CD14-positive monocyte (primary cell): Measurements from ENCODE around the gene DDN. TPM values are rescaled to one million over a fixed set of nuclear protein-coding genes. Genes with fewer than 3 reads are reported as not detected.
A peak's percentile ranks its signal among the peaks of the same experiment; 100 is the strongest.

Experiments
- DNase-seq, 3 donors: peaks; one replicate each; pipeline ENCODE4 v3.0.0-alpha.2; 2011 to 2022
- H2AFZ ChIP-seq: 2 replicates; pipeline ENCODE4 v1.6.0; 2012; ENCODE audit warnings: mild to moderate bottlenecking, low read depth, low read length, inconsistent platforms; ENCODE audit not compliant: insufficient read depth, poor library complexity, severe bottlenecking
- H3K27ac ChIP-seq, 2 donors: 1 replicate in 1 of 2; 2 replicates in 1 of 2; pipeline ENCODE4 v1.5.1; 2012 to 2013; ENCODE audit warnings: low read length in 2 of 2, control low read depth in 1 of 2, inconsistent platforms in 1 of 2, low read depth in 1 of 2, mild to moderate bottlenecking in 1 of 2
- H3K27me3 ChIP-seq, 2 donors: one replicate each; pipeline versions ENCODE4 v1.6.0 to v1.6.1; 2011 to 2013; ENCODE audit warnings: low read length in 2 of 2; ENCODE audit not compliant: control insufficient read depth in 2 of 2, insufficient read depth in 2 of 2
- H3K36me3 ChIP-seq, 2 donors: replicated peaks in 1 of 2; 1 replicate in 1 of 2; 2 replicates in 1 of 2; pipeline versions ENCODE4 v1.5.1 to v1.6.1; 2012 to 2013; ENCODE audit warnings: low read length in 2 of 2, control low read depth in 1 of 2, inconsistent platforms in 1 of 2, mild to moderate bottlenecking in 1 of 2; ENCODE audit not compliant: insufficient read depth in 2 of 2, control insufficient read depth in 1 of 2
- H3K4me1 ChIP-seq, 2 donors: 1 replicate in 1 of 2; 2 replicates in 1 of 2; pipeline versions ENCODE4 v1.5.1 to v1.6.1; 2012 to 2013; ENCODE audit warnings: low read length in 2 of 2, control low read depth in 1 of 2, inconsistent platforms in 1 of 2, mild to moderate bottlenecking in 1 of 2, moderate library complexity in 1 of 2; ENCODE audit not compliant: insufficient read depth in 2 of 2, control insufficient read depth in 1 of 2
- H3K4me2 ChIP-seq: replicated peaks from 2 replicates; pipeline ENCODE3; 2012; ENCODE audit warnings: low read length, moderate library complexity, mild to moderate bottlenecking; ENCODE audit not compliant: poor library complexity, severe bottlenecking; ENCODE audit errors: extremely low read depth
- H3K4me3 ChIP-seq, 3 experiments: fragments of 200-600 bp in 1 of 3; sonication (generic) in 1 of 3; replicated peaks in 1 of 3; 1 replicate in 2 of 3; 2 replicates in 1 of 3; pipeline ENCODE4 v1.5.1; 2011 to 2013; ENCODE audit warnings: low read length in 3 of 3, mild to moderate bottlenecking in 3 of 3, control low read depth in 2 of 3, low read depth in 2 of 3, inconsistent platforms in 1 of 3, moderate library complexity in 1 of 3
- H3K79me2 ChIP-seq: 2 replicates; pipeline ENCODE4 v1.6.0; 2012; ENCODE audit warnings: mild to moderate bottlenecking, control low read depth, inconsistent platforms, low read length, moderate library complexity; ENCODE audit not compliant: insufficient read depth
- H3K9ac ChIP-seq: 2 replicates; pipeline ENCODE4 v1.6.0; 2017; ENCODE audit warnings: low read length, mild to moderate bottlenecking; ENCODE audit not compliant: insufficient read depth, poor library complexity, severe bottlenecking
- H3K9me3 ChIP-seq, 2 donors: replicated peaks in 1 of 2; 1 replicate in 1 of 2; 2 replicates in 1 of 2; pipeline versions ENCODE4 v1.5.1 to v1.6.1; 2012 to 2013; ENCODE audit warnings: low read length in 2 of 2, control low read depth in 1 of 2; ENCODE audit not compliant: control insufficient read depth in 1 of 2, insufficient read depth in 1 of 2
- H4K20me1 ChIP-seq: 2 replicates; pipeline ENCODE4 v1.6.0; 2012; ENCODE audit warnings: mild to moderate bottlenecking, low read length, control low read depth, moderate library complexity; ENCODE audit not compliant: insufficient read depth
- H3K27ac Mint-ChIP-seq, 7 donors: one replicate each; pipeline ENCODE4 v1.8.0; 2020; ENCODE audit warnings: mild to moderate bottlenecking in 7 of 7, mixed read lengths in 7 of 7, moderate library complexity in 6 of 7, inconsistent platforms in 2 of 7
- H3K27me3 Mint-ChIP-seq, 3 donors: one replicate each; pipeline ENCODE4 v1.8.0; 2021 to 2022; ENCODE audit warnings: low read depth in 3 of 3, mild to moderate bottlenecking in 3 of 3, mixed read lengths in 3 of 3, moderate library complexity in 3 of 3, inconsistent platforms in 1 of 3
- H3K36me3 Mint-ChIP-seq, 2 donors: one replicate each; pipeline ENCODE4 v1.8.0; 2020; ENCODE audit warnings: mixed read lengths in 2 of 2, inconsistent platforms in 1 of 2, mild to moderate bottlenecking in 1 of 2
- H3K4me1 Mint-ChIP-seq: one replicate; pipeline ENCODE4 v1.8.0; 2020; ENCODE audit warnings: mild to moderate bottlenecking, mixed read lengths
- H3K4me3 Mint-ChIP-seq, 2 donors: one replicate each; pipeline ENCODE4 v1.8.0; 2020; ENCODE audit warnings: mild to moderate bottlenecking in 2 of 2, mixed read lengths in 2 of 2, moderate library complexity in 1 of 2
- H3K9me3 Mint-ChIP-seq, 7 donors: one replicate each; pipeline ENCODE4 v1.8.0; 2020 to 2022; ENCODE audit warnings: mixed read lengths in 7 of 7, mild to moderate bottlenecking in 6 of 7, moderate library complexity in 6 of 7, inconsistent platforms in 2 of 7
- CTCF ChIP-seq: fragments of 200-600 bp; IDR thresholded peaks from one replicate; pipeline ENCODE4 v1.8.0; 2022; ENCODE audit warnings: antibody characterized with exemption, mild to moderate bottlenecking
- WGBS: methylation state at CpG from one replicate; pipeline ENCODE4 v1.1.5; 2013; ENCODE audit warnings: missing lambda C conversion rate; ENCODE audit not compliant: insufficient coverage; 5-methylcytosine and 5-hydroxymethylcytosine counted together
- intact Hi-C, 2 donors: fragments of 100-400 bp; cut with micrococcal nuclease; formaldehyde crosslinking; loops; one replicate each; pipeline versions ENCODE4 v1.15.0 to v1.15.1; 2023
- polyA plus RNA-seq, 3 donors: library from polyadenylated mRNA; depleted of rRNA in 1 of 3; unstranded in 2 of 3; stranded (reverse) in 1 of 3; fragments of 300-500 nt in 2 of 3; fragments of >200 nt in 1 of 3; fragmentation: Illumina TruSeq in 2 of 3; gene quantifications; 1 replicate in 2 of 3; 2 replicates in 1 of 3; pipeline ENCODE4 v1.2.3, GENCODE V29; 2012 to 2021

DDN gene
- polyA plus RNA-seq, 3 donors: 0.27 TPM; not detected in 2

- H3K27ac Mint-ChIP-seq: peak overlapping the region in 5 of 7 donors; percentile 25 to 91 (median 78)
- peaks cover 0 to 1% (median 0%) of the 10 kb centered on the region in 3 donors for H3K27me3 Mint-ChIP-seq
These were observed 22.2 kb upstream of the DDN start for GRCh38 chr12:49021292-49021915.

GRCh38 chr12:49020441-49020840 lies 21.3 kb upstream of the DDN start:
- DNase-seq: no peak
- Histone ChIP-seq H2AFZ (no peak overlapping the region), H3K9ac (no peak overlapping the region), H3K4me3 (no peak overlapping the region), H3K4me2 (no peak overlapping the region), H3K9me3 (no peaks in the 10 kb centered on the region), H3K27ac (peak overlapping the region; percentile 19 to 100), H4K20me1 (peaks cover 18% of the 10 kb centered on the region), H3K36me3 (peaks cover 46 to 49% of the 10 kb centered on the region in 2 donors), H3K4me1 (peaks cover 25 to 28% of the 10 kb centered on the region in 2 donors), H3K79me2 (peaks cover 36% of the 10 kb centered on the region), H3K27me3 (no peaks in the 10 kb centered on the region)
- Mint-ChIP-seq H3K4me1 (peaks cover 27% of the 10 kb centered on the region), H3K36me3 (peaks cover 51 to 61% of the 10 kb centered on the region in 2 donors), H3K4me3 (no peak overlapping the region), H3K27me3 (peaks cover 0 to 1% (median 0%) of the 10 kb centered on the region in 3 donors), H3K27ac (peak overlapping the region in 6 of 7 donors; percentile 23 to 82 (median 69)), H3K9me3 (peaks cover 0 to 2% (median 0%) of the 10 kb centered on the region in 7 donors)
- intact Hi-C loops: no loop called here
- WGBS: no CpG with 5 or more reads among the region's 6 CpGs
- no peak for TF ChIP-seq CTCF

More at GRCh38 chr12:49021292-49021915, 22.2 kb upstream of the DDN start:
- Mint-ChIP-seq H3K4me1 (peaks cover 27% of the 10 kb centered on the region), H3K4me3 (no peak overlapping the region), H3K9me3 (peaks cover 0 to 2% (median 0%) of the 10 kb centered on the region in 7 donors), H3K36me3 (peaks cover 54 to 61% of the 10 kb centered on the region in 2 donors)
- no peak for TF ChIP-seq CTCF
- no peak overlapping the region for H2AFZ ChIP-seq
- no peaks in the 10 kb centered on the region for H3K9me3 ChIP-seq
- H3K4me2 ChIP-seq: no peak overlapping the region
- no peak for DNase-seq
- peak overlapping the region in 1 of 2 donors; percentile 100 for H3K27ac ChIP-seq
- no peak overlapping the region for H3K4me3 ChIP-seq
- no peaks in the 10 kb centered on the region for H3K27me3 ChIP-seq
- intact Hi-C loops: no loop called here
- H3K36me3 ChIP-seq: peaks cover 56 to 59% of the 10 kb centered on the region in 2 donors
- no peak overlapping the region for H3K9ac ChIP-seq
- peaks cover 27% of the 10 kb centered on the region for H4K20me1 ChIP-seq
- peaks cover 25 to 28% of the 10 kb centered on the region in 2 donors for H3K4me1 ChIP-seq
- peaks cover 30% of the 10 kb centered on the region for H3K79me2 ChIP-seq
- 100% methylated on average over 2 of the region's 11 CpGs for WGBS
